Glomerular visceral epithelial cell (primary cell): ENCODE data around the gene DCAF8.

Experiments
- DNase-seq: peaks from one replicate; pipeline ENCODE4 v3.0.0-alpha.2; 2016; ENCODE audit errors: extremely low spot score

DCAF8 gene

GRCh38 chr1:160171354-160171753, 91.0 kb downstream of the DCAF8 start:
- DNase-seq: no peak

- no peak for DNase-seq
Observed at GRCh38 chr1:160169553-160170399, 92.6 kb downstream of the DCAF8 start.

DNA sequence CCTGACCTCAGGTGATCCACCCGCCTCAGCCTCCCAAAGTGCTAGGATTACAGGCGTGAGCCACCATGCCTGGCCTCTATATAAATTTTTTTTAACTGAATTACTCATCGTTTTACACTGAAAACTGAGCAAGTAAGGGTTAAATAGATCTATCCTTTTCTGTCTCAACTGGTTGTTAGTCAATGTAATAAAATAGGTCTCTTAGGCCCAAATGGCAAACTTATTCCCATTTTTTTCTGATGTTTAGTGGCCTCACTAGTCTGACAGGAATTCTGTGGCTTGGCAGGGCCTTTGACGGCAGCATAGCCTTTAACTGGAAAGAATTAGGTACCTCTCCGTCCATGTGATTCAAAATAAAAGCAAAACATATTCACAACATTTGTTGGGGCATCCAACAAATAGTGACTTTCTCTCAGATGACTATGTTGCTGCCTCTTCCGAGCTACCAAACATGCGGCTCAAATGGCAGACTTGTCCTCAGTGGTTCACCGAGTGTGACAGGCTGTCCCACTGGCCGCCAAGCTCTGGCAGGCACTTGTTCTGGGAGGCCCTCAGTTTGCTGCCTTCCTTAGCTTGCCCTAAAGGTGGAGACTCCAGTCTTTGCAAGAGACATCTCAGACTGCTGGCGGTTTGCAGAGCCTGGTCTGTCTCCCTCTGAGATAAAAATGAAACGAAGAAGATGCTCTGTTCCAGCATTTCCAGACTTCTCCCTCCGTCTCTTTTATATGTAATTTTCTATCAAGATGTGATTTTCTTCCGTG, 93.6 kb downstream of the DCAF8 start:
- no peak for DNase-seq

DNA sequence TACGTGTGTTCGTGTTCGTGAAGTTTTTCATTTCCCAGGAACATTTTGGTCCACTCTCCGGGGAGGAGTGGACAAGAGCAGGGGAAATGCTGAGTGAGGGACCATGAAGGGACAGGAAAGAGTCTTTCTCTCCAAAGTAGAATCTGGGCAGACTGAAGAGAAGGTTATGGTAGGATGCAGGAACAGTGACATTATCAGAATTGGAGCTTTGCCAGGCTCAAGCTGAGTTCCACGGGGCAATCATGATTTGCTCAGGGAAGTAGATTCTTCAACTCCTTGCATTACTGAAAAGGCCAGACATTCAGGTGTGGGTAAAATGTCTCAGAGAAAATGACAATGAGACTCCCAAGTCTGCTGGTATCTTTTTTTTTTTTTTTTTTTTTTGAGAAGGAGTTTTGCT, 94.3 kb downstream of the DCAF8 start:
- no peak for DNase-seq

- DNase-seq: no peak
Observed at GRCh38 chr1:160167580-160167979, 94.8 kb downstream of the DCAF8 start.

- DNase-seq: no peak
Observed at GRCh38 chr1:160167056-160167455, 95.3 kb downstream of the DCAF8 start.

- DNase-seq: no peak
Observed at GRCh38 chr1:160166166-160166868, 96.0 kb downstream of the DCAF8 start.
